ENCODE data around the gene CLDN22.

Gene CLDN22

DNA sequence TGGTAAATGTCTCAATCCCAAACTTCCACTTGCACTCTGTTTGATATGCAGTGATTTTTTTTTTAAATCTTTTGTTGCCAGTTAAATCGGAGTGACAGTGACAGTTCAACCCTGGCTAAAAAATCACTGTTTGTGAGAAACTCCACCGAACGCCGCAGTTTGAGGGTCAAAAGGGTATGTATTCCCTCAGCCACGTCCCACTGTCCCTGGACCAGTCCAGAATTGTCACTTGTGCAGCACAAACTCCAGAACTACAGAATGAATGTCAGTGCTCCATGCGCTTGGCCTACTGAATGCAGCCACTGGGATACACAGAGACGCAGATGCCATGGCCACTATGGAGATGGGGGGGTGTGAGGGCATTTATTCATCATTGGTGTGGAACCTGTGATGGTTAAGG, 34.2 kb downstream of the CLDN22 start:
- FAIRE-seq (no peak), DNase-seq (ENCODE audit: low spot score) (no peak)

DNA sequence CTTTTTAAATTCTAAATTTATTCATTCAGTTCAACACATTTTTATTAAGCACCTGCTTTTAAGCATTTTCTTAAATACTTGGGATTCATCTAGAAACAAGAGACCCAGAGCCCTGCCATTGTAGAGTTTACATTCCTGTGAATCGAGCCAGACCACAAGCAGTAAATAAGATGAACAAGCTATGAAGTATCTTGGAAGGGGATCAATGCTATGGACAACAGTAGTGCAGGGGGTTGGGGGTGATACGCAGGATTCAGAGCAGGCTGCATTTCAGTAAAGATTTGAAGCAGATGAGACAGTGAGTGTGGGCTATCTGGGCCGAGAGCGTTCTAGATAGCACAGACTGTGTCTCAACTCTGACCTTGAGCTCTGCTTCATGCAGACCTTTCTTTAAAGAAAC, 35.1 kb downstream of the CLDN22 start:
- FAIRE-seq = no peak
- DNase-seq (ENCODE audit: low spot score) = no peak

DNA sequence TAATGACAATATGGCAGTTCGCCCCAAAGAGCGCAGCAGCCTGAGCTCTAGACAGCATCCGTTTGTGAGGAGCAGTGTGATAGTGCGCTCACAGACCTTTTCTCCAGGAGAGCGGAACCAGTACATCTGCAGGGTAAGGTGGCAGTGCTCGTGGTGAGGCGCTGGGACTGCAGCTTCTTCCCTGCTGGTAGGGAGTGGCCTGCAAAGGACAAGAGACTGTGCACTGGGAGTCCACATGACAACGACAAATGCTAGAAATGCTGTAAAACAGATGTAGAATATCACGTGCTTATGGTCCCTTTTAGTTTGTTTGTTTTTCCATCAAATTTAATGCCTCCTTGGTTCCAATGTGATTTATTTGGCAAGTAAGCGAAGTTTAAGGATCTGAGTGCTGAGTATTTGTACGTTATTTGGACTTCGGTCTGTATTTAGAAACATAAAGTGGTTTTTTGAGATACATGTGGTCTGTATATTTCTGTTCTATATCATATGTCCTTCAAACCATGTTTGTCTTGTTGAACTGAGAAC, 35.8 kb downstream of the CLDN22 start:
- FAIRE-seq (no peak), DNase-seq (ENCODE audit: low spot score) (no peak)

DNA sequence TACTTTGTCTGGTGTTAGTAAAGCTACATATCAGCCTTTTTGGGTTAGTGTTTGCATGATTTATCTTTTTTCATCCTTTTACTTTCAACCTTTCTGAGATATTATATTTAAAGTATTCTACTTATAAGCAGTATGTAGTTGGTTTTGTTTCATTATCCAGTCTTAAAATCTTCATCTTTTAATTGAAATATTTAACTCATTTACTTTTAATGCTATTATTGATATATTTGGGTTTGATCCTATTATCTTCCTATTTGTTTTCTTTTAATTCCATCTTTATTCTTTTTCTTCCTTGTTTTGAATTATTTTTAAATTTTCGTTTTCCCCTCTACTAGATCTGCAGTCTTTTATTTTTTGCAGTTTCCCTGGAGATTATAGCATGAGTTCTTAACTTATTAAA, 44.0 kb downstream of the CLDN22 start:
- no peak for FAIRE-seq
- DNase-seq (ENCODE audit: low spot score) = no peak

DNA sequence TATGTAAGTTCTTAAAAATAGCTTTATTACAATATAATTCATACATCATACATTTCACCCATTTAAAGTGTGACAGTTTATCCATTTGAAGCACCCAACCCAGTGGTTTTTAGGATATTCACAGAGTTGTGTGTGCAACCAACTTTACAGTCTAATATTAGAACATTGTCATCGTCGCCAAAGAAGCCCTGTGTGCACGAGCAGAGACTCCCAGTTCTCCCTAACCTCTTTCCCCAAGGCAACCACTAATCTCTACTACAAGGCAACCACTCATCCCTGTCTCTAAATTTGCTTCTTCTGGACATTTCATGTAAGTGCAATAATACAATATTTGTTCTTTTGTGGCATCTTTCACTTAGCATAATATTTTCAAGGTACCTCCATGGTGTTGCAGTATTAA, 47.7 kb downstream of the CLDN22 start:
- FAIRE-seq (no peak), DNase-seq (ENCODE audit: low spot score) (no peak)

DNA sequence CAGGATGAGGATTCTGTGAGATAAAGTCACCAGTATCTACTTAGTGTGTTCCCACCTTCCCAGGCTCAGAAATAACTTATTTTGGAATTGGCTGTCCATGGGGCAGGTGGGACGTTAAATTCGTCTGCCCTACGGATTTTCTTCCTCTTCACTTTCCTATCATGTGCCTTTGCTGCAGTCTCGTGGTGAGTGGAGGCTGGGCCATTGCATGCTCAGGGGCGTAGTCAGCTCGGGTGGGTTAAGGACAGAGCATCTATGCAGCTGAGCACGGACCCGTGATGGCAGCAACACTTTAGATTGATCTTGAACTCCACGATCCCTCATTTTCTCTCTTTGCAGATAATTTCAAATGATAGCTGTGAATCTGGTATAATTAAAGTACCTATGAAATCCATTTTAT, 51.5 kb downstream of the CLDN22 start:
- no peak for FAIRE-seq
- no peak for DNase-seq (ENCODE audit: low spot score)
